K562 (cell line): ENCODE measurements around the gene MEOX2. TPM values are rescaled to one million over a fixed set of nuclear protein-coding genes. Genes with fewer than 3 reads are reported as not detected.

ENCODE experiments used
- ATF7 ChIP-seq: fragments of 450-650 bp; IDR thresholded peaks from 2 replicates; pipeline ENCODE4 v1.7.1; 2014; ENCODE audit warnings: mild to moderate bottlenecking, moderate library complexity
- BHLHE40 ChIP-seq: IDR thresholded peaks from 2 replicates; pipeline ENCODE4 v1.6.1; 2011; ENCODE audit warnings: low read length, improper control_type of control experiment
- CHD7 ChIP-seq: fragments of 200-600 bp; sonication (generic); IDR thresholded peaks from one replicate; pipeline ENCODE4 v1.6.1; 2012; ENCODE audit warnings: mild to moderate bottlenecking, low read depth, low read length, inconsistent platforms
- POLR2G ChIP-seq: fragments of 200-400 bp; formaldehyde crosslinking; IDR thresholded peaks from 2 replicates; pipeline ENCODE4 v1.6.1; 2017; ENCODE audit warnings: low read depth, mild to moderate bottlenecking, antibody characterized with exemption, low read length, moderate library complexity
- ZBTB7A ChIP-seq: IDR thresholded peaks from 2 replicates; pipeline ENCODE4 v1.6.1; 2011; ENCODE audit warnings: low read depth, mild to moderate bottlenecking, low read length, moderate library complexity, borderline replicate concordance; ENCODE audit not compliant: control insufficient read depth
- polyA plus RNA-seq, 8 experiments: library from polyadenylated mRNA; depleted of rRNA in 4 of 8; stranded (reverse) in 5 of 8; unstranded in 3 of 8; fragments of >200 nt; fragmentation: Nextera tagmentation in 2 of 8; fragmentation: Illumina TruSeq in 1 of 8; extraction: Ambion mirVana in 2 of 8; extraction: Trizol in 1 of 8; gene quantifications; 2 replicates each; pipeline versions ENCODE4 v1.2.1 to v1.2.3, GENCODE V29; 2011 to 2014; ENCODE audit warnings: inconsistent platforms in 1 of 8, missing spikeins in 1 of 8
- total RNA-seq, 7 experiments: library from RNA; depleted of rRNA in 6 of 7; stranded (reverse); fragments of >200 nt in 6 of 7; fragmentation: Illumina TruSeq in 2 of 7; extraction: Trizol in 2 of 7; gene quantifications; 2 replicates each; pipeline versions ENCODE4 v1.2.1 to v1.2.3, GENCODE V29; 2011 to 2021; ENCODE audit warnings: low replicate concordance in 1 of 7

The MEOX2 gene
- total and polyA plus RNA-seq, 9 of the 15 experiments (the other 6 are each of a cell fraction or from before 2014, with no cell fraction given): not detected

- TF ChIP-seq CHD7 (no peak), BHLHE40 (no peak), POLR2G (no peak), ZBTB7A (no peak), ATF7 (no peak)
Observed at GRCh38 chr7:15571301-15571878, 115.1 kb downstream of the MEOX2 start (continued).
